Muscle layer of colon (tissue), 2 donors: Measurements from ENCODE around the gene GALNT14.

Experiments used
- H3K27ac ChIP-seq: one replicate; pipeline ENCODE4 v1.7.0; 2013; ENCODE audit warnings: low read depth, mild to moderate bottlenecking, low read length, moderate library complexity
- H3K27me3 ChIP-seq, 2 donors: one replicate each; pipeline ENCODE4 v1.7.0; 2013; ENCODE audit warnings: low read length in 2 of 2, mild to moderate bottlenecking in 2 of 2; ENCODE audit not compliant: insufficient read depth in 2 of 2, control insufficient read depth in 1 of 2
- H3K36me3 ChIP-seq: one replicate; pipeline ENCODE4 v1.7.0; 2013; ENCODE audit warnings: mild to moderate bottlenecking, low read length; ENCODE audit not compliant: insufficient read depth
- H3K4me1 ChIP-seq: one replicate; pipeline ENCODE4 v1.7.0; 2013; ENCODE audit warnings: mild to moderate bottlenecking, low read length; ENCODE audit not compliant: insufficient read depth
- H3K4me3 ChIP-seq, 2 donors: one replicate each; pipeline ENCODE4 v1.7.0; 2013; ENCODE audit warnings: low read length in 2 of 2, low read depth in 1 of 2, mild to moderate bottlenecking in 1 of 2, moderate library complexity in 1 of 2
- H3K9ac ChIP-seq: one replicate; pipeline ENCODE4 v1.7.0; 2013; ENCODE audit warnings: low read length
- H3K9me3 ChIP-seq: one replicate; pipeline ENCODE4 v1.7.0; 2013; ENCODE audit warnings: mild to moderate bottlenecking, low read length
- donor health status: abdominal sarcoma.
- donor health status: Adenocarcinoma of cecum.

The GALNT14 gene

GRCh38 chr2:30880516-30880915 lies 257.7 kb downstream of the GALNT14 start:
- no peak overlapping the region for H3K9ac ChIP-seq
- no peaks in the 10 kb centered on the region for H3K4me1 ChIP-seq
- no peak overlapping the region for H3K4me3 ChIP-seq
- no peak overlapping the region for H3K27ac ChIP-seq
- no peaks in the 10 kb centered on the region for H3K36me3 ChIP-seq
- H3K9me3 ChIP-seq, result no peaks in the 10 kb centered on the region
- H3K27me3 ChIP-seq, result no peaks in the 10 kb centered on the region

GRCh38 chr2:30877833-30878232 lies 260.4 kb downstream of the GALNT14 start:
- H3K4me1 ChIP-seq, result no peaks in the 10 kb centered on the region
- no peak overlapping the region for H3K4me3 ChIP-seq
- no peak overlapping the region for H3K27ac ChIP-seq
- no peak overlapping the region for H3K9ac ChIP-seq
- no peaks in the 10 kb centered on the region for H3K27me3 ChIP-seq
- H3K9me3 ChIP-seq, result no peaks in the 10 kb centered on the region
- H3K36me3 ChIP-seq, result no peaks in the 10 kb centered on the region

- Histone ChIP-seq H3K9me3 (no peaks in the 10 kb centered on the region), H3K36me3 (no peaks in the 10 kb centered on the region), H3K9ac (no peak overlapping the region), H3K27me3 (no peaks in the 10 kb centered on the region), H3K27ac (no peak overlapping the region), H3K4me1 (no peaks in the 10 kb centered on the region), H3K4me3 (no peak overlapping the region)
Observed at GRCh38 chr2:30872797-30873196, 265.4 kb downstream of the GALNT14 start.

GRCh38 chr2:30871980-30872789 lies 266.1 kb downstream of the GALNT14 start:
- H3K27ac ChIP-seq, result no peak overlapping the region
- no peaks in the 10 kb centered on the region for H3K27me3 ChIP-seq
- no peaks in the 10 kb centered on the region for H3K9me3 ChIP-seq
- no peaks in the 10 kb centered on the region for H3K4me1 ChIP-seq
- no peaks in the 10 kb centered on the region for H3K36me3 ChIP-seq
- no peak overlapping the region for H3K4me3 ChIP-seq
- H3K9ac ChIP-seq, result no peak overlapping the region

- Histone ChIP-seq H3K27ac (no peak overlapping the region), H3K9me3 (no peaks in the 10 kb centered on the region), H3K9ac (no peak overlapping the region), H3K36me3 (no peaks in the 10 kb centered on the region), H3K27me3 (no peaks in the 10 kb centered on the region), H3K4me1 (no peaks in the 10 kb centered on the region), H3K4me3 (no peak overlapping the region)
Observed at GRCh38 chr2:30871440-30871839, 266.8 kb downstream of the GALNT14 start.

GRCh38 chr2:30869988-30870387 lies 268.3 kb downstream of the GALNT14 start:
- Histone ChIP-seq H3K9me3 (no peaks in the 10 kb centered on the region), H3K36me3 (no peaks in the 10 kb centered on the region), H3K9ac (no peak overlapping the region), H3K4me1 (no peaks in the 10 kb centered on the region), H3K4me3 (no peak overlapping the region), H3K27ac (no peak overlapping the region), H3K27me3 (no peaks in the 10 kb centered on the region)

GRCh38 chr2:30867385-30867784 lies 270.9 kb downstream of the GALNT14 start:
- Histone ChIP-seq H3K36me3 (no peaks in the 10 kb centered on the region), H3K27me3 (no peaks in the 10 kb centered on the region), H3K27ac (no peak overlapping the region), H3K9me3 (no peaks in the 10 kb centered on the region), H3K4me3 (no peak overlapping the region), H3K4me1 (no peaks in the 10 kb centered on the region), H3K9ac (no peak overlapping the region)

- no peak overlapping the region for H3K4me3 ChIP-seq
- H3K9me3 ChIP-seq, result no peaks in the 10 kb centered on the region
- H3K27ac ChIP-seq, result no peak overlapping the region
- H3K9ac ChIP-seq, result no peak overlapping the region
- H3K36me3 ChIP-seq, result no peaks in the 10 kb centered on the region
- no peaks in the 10 kb centered on the region for H3K4me1 ChIP-seq
- no peaks in the 10 kb centered on the region for H3K27me3 ChIP-seq
Observed at GRCh38 chr2:30866974-30867373, 271.3 kb downstream of the GALNT14 start.

GRCh38 chr2:30865892-30866681 lies 272.2 kb downstream of the GALNT14 start:
- Histone ChIP-seq H3K27ac (no peak overlapping the region), H3K4me3 (no peak overlapping the region), H3K9ac (no peak overlapping the region), H3K27me3 (no peaks in the 10 kb centered on the region), H3K36me3 (no peaks in the 10 kb centered on the region), H3K4me1 (no peaks in the 10 kb centered on the region), H3K9me3 (no peaks in the 10 kb centered on the region)

- Histone ChIP-seq H3K4me3 (no peak overlapping the region), H3K27ac (no peak overlapping the region), H3K4me1 (no peaks in the 10 kb centered on the region), H3K27me3 (no peaks in the 10 kb centered on the region), H3K9ac (no peak overlapping the region), H3K9me3 (no peaks in the 10 kb centered on the region), H3K36me3 (no peaks in the 10 kb centered on the region)
Observed at GRCh38 chr2:30865243-30865642, 273.0 kb downstream of the GALNT14 start.

GRCh38 chr2:30862054-30862651 lies 276.1 kb downstream of the GALNT14 start:
- no peaks in the 10 kb centered on the region for H3K9me3 ChIP-seq
- no peak overlapping the region for H3K27ac ChIP-seq
- no peaks in the 10 kb centered on the region for H3K27me3 ChIP-seq
- no peak overlapping the region for H3K9ac ChIP-seq
- no peak overlapping the region for H3K4me3 ChIP-seq
- no peaks in the 10 kb centered on the region for H3K36me3 ChIP-seq
- H3K4me1 ChIP-seq, result no peaks in the 10 kb centered on the region
